DMS 273 (cell line): ENCODE data around the gene PARD6G.

ENCODE experiments used
- DNase-seq: peaks from one replicate; lab custom pipeline; 2025; ENCODE audit not compliant: unreplicated experiment; lab: John Stamatoyannopoulos, UW

PARD6G gene

DNA sequence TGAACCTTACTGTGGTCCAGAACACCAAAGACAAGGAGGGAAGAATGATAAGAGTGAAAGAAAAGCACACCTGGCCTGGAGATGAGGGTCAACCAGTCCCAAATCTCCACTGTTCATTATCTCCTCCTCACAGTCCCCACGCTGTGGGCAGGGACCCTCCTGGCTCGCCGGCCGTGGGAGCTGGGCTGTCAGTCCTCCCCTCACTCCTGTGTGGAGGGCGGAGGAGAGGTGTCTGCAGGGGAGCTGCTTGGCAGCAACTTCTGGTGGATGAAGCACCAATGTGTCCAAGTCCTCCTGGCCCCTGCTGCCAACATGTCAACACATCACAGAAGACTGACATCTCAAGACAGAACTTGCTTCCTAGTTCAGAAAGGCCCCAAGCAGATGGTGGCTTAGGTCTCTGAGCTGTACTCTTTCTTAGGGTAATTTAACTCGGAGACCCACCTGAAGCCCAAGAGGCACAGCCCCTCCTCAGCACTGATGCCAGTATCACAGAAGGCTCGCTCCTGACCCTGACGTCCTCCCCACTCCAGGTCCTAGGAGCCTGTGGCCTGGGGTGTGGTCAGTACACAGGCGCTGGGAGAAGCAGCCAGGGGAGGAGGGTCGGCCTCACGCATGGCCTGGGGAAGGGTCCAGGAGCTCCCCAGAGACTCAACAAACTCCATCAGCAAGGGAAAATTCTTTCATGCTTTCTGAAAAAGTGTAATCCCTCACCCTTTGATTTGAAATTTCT is 54.5 kb downstream of the PARD6G start:
- no peak for DNase-seq

- no peak for DNase-seq
Observed at GRCh38 chr18:80191907-80192652, 55.2 kb downstream of the PARD6G start.

DNA sequence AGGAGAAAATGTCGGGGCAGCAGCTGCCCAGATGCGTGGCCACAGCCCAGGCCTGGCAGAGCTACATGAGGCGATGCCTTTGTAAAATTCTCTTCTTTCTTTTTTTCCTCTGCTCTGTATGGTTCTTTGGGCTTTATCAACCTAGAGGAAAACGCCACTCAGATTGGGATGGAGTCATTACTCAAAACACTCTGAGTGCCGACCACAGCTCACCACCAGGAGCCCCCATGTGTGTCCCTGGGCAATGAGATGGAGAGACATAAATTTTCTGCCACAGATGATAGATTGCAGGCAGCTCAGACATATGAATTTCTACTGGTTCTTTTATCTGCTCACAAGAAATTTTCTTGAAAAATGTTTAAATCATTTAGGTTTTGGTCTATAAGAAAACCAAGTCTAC is 56.0 kb downstream of the PARD6G start:
- no peak for DNase-seq

- DNase-seq = no peak
Observed at GRCh38 chr18:80190311-80190710, 57.0 kb downstream of the PARD6G start.

GRCh38 chr18:80189531-80189865 is 57.8 kb downstream of the PARD6G start:
- no peak for DNase-seq

GRCh38 chr18:80188643-80189530 is 58.4 kb downstream of the PARD6G start:
- no peak for DNase-seq

DNA sequence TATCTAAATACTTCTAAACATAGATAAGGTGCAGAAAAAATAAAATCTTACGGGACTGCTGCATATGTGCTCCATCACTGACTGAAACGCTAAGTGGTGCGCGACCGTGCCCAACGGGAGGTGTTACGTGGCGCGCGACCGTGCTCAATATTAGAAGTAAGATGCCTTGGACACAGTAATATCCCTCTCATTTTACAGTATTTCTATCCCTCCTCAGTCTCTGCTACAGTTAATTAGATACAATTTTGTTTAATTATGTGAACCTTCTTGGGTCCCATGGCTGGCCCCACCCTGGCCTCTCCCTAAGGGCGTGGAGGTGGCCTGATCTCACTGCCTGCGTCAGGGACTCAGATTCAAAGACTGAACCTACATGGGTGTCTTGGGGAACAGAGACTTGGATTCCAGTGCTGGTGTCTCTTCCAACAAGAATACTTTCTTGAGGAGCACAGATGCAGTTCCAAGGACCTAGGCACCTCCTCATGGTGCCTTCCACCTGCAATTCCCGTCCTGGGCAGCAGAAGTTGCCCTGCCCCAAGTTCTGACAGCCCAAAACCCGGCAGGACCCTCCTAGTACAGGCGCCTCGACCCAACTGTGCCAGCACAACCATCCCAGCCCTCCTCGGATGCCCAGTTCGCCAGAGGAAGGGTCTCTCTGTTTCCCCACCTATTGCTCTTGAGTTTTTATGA is 59.2 kb downstream of the PARD6G start:
- no peak for DNase-seq

GRCh38 chr18:80185545-80185944 is 61.8 kb downstream of the PARD6G start:
- no peak for DNase-seq

- no peak for DNase-seq
Observed at GRCh38 chr18:80184243-80184772, 63.0 kb downstream of the PARD6G start.

GRCh38 chr18:80183273-80184050 is 63.9 kb downstream of the PARD6G start:
- no peak for DNase-seq

DNA sequence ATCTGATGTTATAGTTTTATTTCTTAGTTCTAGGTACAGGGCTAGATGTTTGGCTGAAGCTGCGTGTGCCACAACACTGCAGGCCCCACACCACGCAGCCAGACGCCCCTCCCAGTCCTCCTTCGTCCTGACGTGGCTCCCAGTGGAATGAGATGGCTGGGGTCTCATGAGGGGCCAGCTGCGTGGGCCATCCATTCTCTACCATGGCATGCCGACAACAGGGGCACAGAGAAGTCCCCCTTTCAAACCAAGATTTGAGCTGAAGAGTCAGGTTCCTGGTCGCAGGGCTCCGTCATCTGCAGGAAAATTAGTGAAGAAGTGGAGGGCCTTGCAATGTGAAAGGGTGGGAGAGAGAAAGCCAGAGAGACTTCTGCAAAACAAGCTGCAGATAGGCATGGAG is 64.5 kb downstream of the PARD6G start:
- DNase-seq = no peak

DNA sequence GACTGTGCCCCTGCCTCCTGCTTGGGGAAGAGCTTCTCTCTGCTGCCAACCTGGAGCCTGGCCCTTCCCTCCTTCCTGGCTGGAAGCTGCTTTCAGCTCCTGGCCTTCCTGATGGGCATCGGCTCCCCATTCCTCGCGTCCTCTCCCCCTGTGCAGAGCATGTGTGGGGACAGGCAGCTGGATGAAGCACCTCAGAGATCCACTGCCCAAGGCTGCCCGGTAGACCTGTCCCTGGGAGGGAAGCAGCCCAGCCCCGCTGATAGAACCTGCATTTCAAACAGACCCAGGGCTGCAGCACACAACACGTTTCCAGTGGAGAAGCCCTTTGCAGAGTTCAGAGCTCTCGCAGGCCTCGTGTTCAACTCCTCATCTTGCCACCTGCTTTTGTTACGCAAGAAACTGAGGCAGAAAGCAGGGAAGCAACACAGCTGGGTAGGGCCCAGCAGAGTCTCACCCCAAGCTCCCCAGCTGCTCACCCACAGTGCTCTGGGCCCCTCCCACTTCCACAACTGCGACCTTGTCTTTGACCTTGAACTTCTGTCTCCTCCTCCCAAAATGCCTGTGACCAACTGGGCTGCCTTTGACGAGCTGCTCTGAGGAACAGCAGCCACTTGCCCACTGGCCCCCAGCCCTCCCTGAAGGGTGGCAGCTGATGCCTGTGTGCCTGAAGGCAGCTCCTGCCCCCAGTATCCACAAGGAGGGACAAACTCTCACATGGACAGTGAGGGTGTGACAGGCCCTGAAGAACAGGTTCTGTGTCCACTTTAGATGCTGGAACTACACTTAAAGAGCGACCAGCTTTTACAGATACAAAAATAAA is 65.5 kb downstream of the PARD6G start:
- DNase-seq = no peak

- DNase-seq = no peak
Observed at GRCh38 chr18:80180778-80181564, 66.3 kb downstream of the PARD6G start.

GRCh38 chr18:80179857-80180558 is 67.3 kb downstream of the PARD6G start:
- no peak for DNase-seq

GRCh38 chr18:80178935-80179818 is 68.1 kb downstream of the PARD6G start:
- no peak for DNase-seq

DNA sequence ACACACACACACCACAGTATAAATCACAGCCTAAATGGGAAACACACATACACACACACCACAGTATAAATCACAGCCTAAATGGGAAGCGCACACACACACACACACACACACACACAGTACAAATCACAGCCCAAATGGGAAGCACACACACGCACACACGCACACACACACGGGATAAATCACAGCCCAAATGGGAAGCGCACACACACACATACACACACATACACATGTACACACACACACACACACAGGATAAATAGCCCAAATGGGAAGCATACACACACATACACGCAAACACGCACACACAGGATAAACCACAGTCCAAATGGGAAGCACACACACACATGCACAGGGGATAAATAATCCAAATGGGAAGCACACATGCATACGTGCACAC is 70.2 kb downstream of the PARD6G start:
- DNase-seq = no peak
